Mesenchymal stem cell (in vitro differentiated cells and primary cell): ENCODE data around the gene AHSG. TPM values are rescaled to one million over a fixed set of nuclear protein-coding genes. Genes with fewer than 3 reads are reported as not detected.
A peak's percentile ranks its signal among the peaks of the same experiment; 100 is the strongest.

Source experiments
- DNase-seq: peaks from one replicate; pipeline ENCODE4 v3.0.0-alpha.2; 2013
- H2AFZ ChIP-seq: one replicate; pipeline ENCODE4 v1.6.1; 2013; ENCODE audit warnings: low read depth, mild to moderate bottlenecking, control low read depth, inconsistent platforms, low read length, moderate library complexity
- H2AK5ac ChIP-seq: 2 replicates; pipeline ENCODE4 v1.6.1; 2013; ENCODE audit warnings: low read length, moderate library complexity, mild to moderate bottlenecking, inconsistent platforms; ENCODE audit not compliant: severe bottlenecking
- H2BK120ac ChIP-seq: one replicate; pipeline ENCODE4 v1.6.1; 2013; ENCODE audit warnings: low read depth, mild to moderate bottlenecking, inconsistent platforms, low read length, moderate library complexity
- H2BK12ac ChIP-seq, 2 experiments: one replicate each; pipeline ENCODE4 v1.6.1; 2013; ENCODE audit warnings: inconsistent platforms in 2 of 2, low read length in 2 of 2, mild to moderate bottlenecking in 2 of 2, moderate library complexity in 2 of 2, control low read depth in 1 of 2
- H2BK15ac ChIP-seq: one replicate; pipeline ENCODE4 v1.6.1; 2013; ENCODE audit warnings: mild to moderate bottlenecking, low read depth, inconsistent platforms; ENCODE audit not compliant: poor library complexity, severe bottlenecking
- H2BK5ac ChIP-seq: 2 replicates; pipeline ENCODE4 v1.6.1; 2013; ENCODE audit warnings: low read depth, mild to moderate bottlenecking, low read length, control low read depth, inconsistent platforms; ENCODE audit not compliant: poor library complexity, severe bottlenecking
- H3K14ac ChIP-seq, 2 experiments: one replicate each; pipeline ENCODE4 v1.6.1; 2013; ENCODE audit warnings: inconsistent platforms in 2 of 2, low read length in 2 of 2, control low read depth in 1 of 2, mild to moderate bottlenecking in 1 of 2, moderate library complexity in 1 of 2
- H3K18ac ChIP-seq, 2 experiments: one replicate each; pipeline ENCODE4 v1.6.1; 2013; ENCODE audit warnings: inconsistent platforms in 2 of 2, low read length in 2 of 2, control low read depth in 1 of 2, low read depth in 1 of 2, mild to moderate bottlenecking in 1 of 2
- H3K23ac ChIP-seq, 2 experiments: one replicate each; pipeline ENCODE4 v1.6.1; 2013; ENCODE audit warnings: inconsistent platforms in 2 of 2, low read length in 2 of 2, mild to moderate bottlenecking in 2 of 2, moderate library complexity in 2 of 2, control low read depth in 1 of 2
- H3K27ac ChIP-seq: 2 replicates; pipeline ENCODE4 v1.5.1; 2013; ENCODE audit warnings: mild to moderate bottlenecking, moderate library complexity, low read length, control low read depth, inconsistent platforms; ENCODE audit not compliant: poor library complexity, severe bottlenecking
- H3K27me3 ChIP-seq, 2 experiments: 2 replicates each; pipeline versions ENCODE4 v1.6.1 to v1.7.0; 2013; ENCODE audit warnings: low read length in 2 of 2, mild to moderate bottlenecking in 2 of 2, moderate library complexity in 2 of 2, control low read depth in 1 of 2, inconsistent platforms in 1 of 2; ENCODE audit not compliant: control insufficient read depth in 1 of 2, insufficient read depth in 1 of 2
- H3K36me3 ChIP-seq, 2 experiments: 2 replicates each; pipeline versions ENCODE4 v1.6.1 to v1.7.0; 2013; ENCODE audit warnings: low read length in 2 of 2, control low read depth in 1 of 2, inconsistent platforms in 1 of 2, low read depth in 1 of 2, mild to moderate bottlenecking in 1 of 2; ENCODE audit not compliant: insufficient read depth in 2 of 2, control insufficient read depth in 1 of 2
- H3K4ac ChIP-seq, 2 experiments: one replicate each; pipeline ENCODE4 v1.6.1; 2013; ENCODE audit warnings: inconsistent platforms in 2 of 2, low read length in 2 of 2, mild to moderate bottlenecking in 2 of 2, moderate library complexity in 2 of 2, control low read depth in 1 of 2, low read depth in 1 of 2
- H3K4me1 ChIP-seq: 2 replicates; pipeline ENCODE4 v1.6.1; 2013; ENCODE audit warnings: low read depth, low read length, control low read depth; ENCODE audit not compliant: control insufficient read depth, insufficient read depth
- H3K4me2 ChIP-seq: 2 replicates; pipeline ENCODE4 v1.6.1; 2013; ENCODE audit warnings: low read length, mild to moderate bottlenecking, inconsistent platforms; ENCODE audit not compliant: poor library complexity, severe bottlenecking
- H3K4me3 ChIP-seq, 2 experiments: 2 replicates each; pipeline versions ENCODE4 v1.5.1 to v1.7.0; 2013; ENCODE audit warnings: low read length in 2 of 2, mild to moderate bottlenecking in 2 of 2, control low read depth in 1 of 2, low read depth in 1 of 2; ENCODE audit not compliant: insufficient read depth in 1 of 2
- H3K79me1 ChIP-seq: replicated peaks from 2 replicates; pipeline ENCODE4 v1.6.1; 2013; ENCODE audit warnings: mild to moderate bottlenecking, control low read depth, low read length, inconsistent platforms; ENCODE audit not compliant: poor library complexity, severe bottlenecking
- H3K9ac ChIP-seq: 2 replicates; pipeline ENCODE4 v1.7.0; 2013; ENCODE audit warnings: mild to moderate bottlenecking, low read length, moderate library complexity
- H3K9me3 ChIP-seq: 2 replicates; pipeline ENCODE4 v1.7.0; 2013; ENCODE audit warnings: mild to moderate bottlenecking, low read length; ENCODE audit not compliant: control insufficient read depth
- H4K8ac ChIP-seq: one replicate; pipeline ENCODE4 v1.6.1; 2013; ENCODE audit warnings: inconsistent platforms, mild to moderate bottlenecking, low read length, moderate library complexity
- H4K91ac ChIP-seq: one replicate; pipeline ENCODE4 v1.6.1; 2013; ENCODE audit warnings: mild to moderate bottlenecking, low read length, inconsistent platforms
- WGBS: methylation state at CpG from one replicate; pipeline ENCODE4 v1.1.7; 2013; ENCODE audit warnings: mixed read lengths; 5-methylcytosine and 5-hydroxymethylcytosine counted together
- polyA plus RNA-seq, 2 experiments: library from polyadenylated mRNA; stranded (reverse); fragments of 200-250 nt; gene quantifications; one replicate each; pipeline ENCODE4 v1.2.3, GENCODE V29; 2013

AHSG gene, protein sequence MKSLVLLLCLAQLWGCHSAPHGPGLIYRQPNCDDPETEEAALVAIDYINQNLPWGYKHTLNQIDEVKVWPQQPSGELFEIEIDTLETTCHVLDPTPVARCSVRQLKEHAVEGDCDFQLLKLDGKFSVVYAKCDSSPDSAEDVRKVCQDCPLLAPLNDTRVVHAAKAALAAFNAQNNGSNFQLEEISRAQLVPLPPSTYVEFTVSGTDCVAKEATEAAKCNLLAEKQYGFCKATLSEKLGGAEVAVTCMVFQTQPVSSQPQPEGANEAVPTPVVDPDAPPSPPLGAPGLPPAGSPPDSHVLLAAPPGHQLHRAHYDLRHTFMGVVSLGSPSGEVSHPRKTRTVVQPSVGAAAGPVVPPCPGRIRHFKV
- polyA plus RNA-seq (2013, experiment 1 of 2), result not detected
- polyA plus RNA-seq (2013, experiment 2 of 2), result not detected

- H3K9ac ChIP-seq, result no peak within 1 kb of the TSS
- H3K14ac ChIP-seq, result no peak within 1 kb of the TSS
- no peak within 1 kb of the TSS for H3K27ac ChIP-seq
- H4K91ac ChIP-seq, result no peak within 1 kb of the TSS
- H3K79me1 ChIP-seq, result peaks cover 2% of the 10 kb centered on the region
- peak within 1 kb of the TSS in 1 of 2 experiments; percentile 49 for H3K23ac ChIP-seq
- no peak for DNase-seq
- no peak within 1 kb of the TSS for H3K4me2 ChIP-seq
- H3K9me3 ChIP-seq, result no peaks in the 10 kb centered on the region
- H4K8ac ChIP-seq, result no peak within 1 kb of the TSS
- H2BK5ac ChIP-seq, result no peak within 1 kb of the TSS
- H3K36me3 ChIP-seq, result no peaks in the 10 kb centered on the region
- H2BK15ac ChIP-seq, result no peak within 1 kb of the TSS
- H3K4me1 ChIP-seq, result peaks cover 7% of the 10 kb centered on the region
- H2BK12ac ChIP-seq, result no peak within 1 kb of the TSS
- H3K18ac ChIP-seq, result no peak within 1 kb of the TSS
- H3K4ac ChIP-seq, result no peak within 1 kb of the TSS
- H3K27me3 ChIP-seq, result peaks cover 27 to 41% of the 10 kb centered on the region in 2 experiments
- H3K4me3 ChIP-seq, result no peak within 1 kb of the TSS
- H2AFZ ChIP-seq, result no peak within 1 kb of the TSS
- 77% methylated on average over 5 of the region's 7 CpGs for WGBS
- no peak within 1 kb of the TSS for H2BK120ac ChIP-seq
- H2AK5ac ChIP-seq, result no peak within 1 kb of the TSS
Observed at GRCh38 chr3:186612721-186613636, at the start of gene AHSG. TSS of gene AHSG (plus strand) at chr3:186613060. CDS start at chr3:186613142, 82 bp downstream.

GRCh38 chr3:186564586-186564985, 48.3 kb upstream of the AHSG start:
- H3K9me3 ChIP-seq, result no peaks in the 10 kb centered on the region
- no peak overlapping the region for H2AFZ ChIP-seq
- no peak overlapping the region for H3K23ac ChIP-seq
- no peak overlapping the region for H4K91ac ChIP-seq
- no peak overlapping the region for H2BK5ac ChIP-seq
- H3K27me3 ChIP-seq, result no peaks in the 10 kb centered on the region
- no peak overlapping the region for H2BK15ac ChIP-seq
- H3K4me2 ChIP-seq, result no peak overlapping the region
- no peak overlapping the region for H2AK5ac ChIP-seq
- H3K79me1 ChIP-seq, result peaks cover 32% of the 10 kb centered on the region
- no peak overlapping the region for H3K4ac ChIP-seq
- H2BK120ac ChIP-seq, result no peak overlapping the region
- H3K9ac ChIP-seq, result no peak overlapping the region
- no peak overlapping the region for H3K18ac ChIP-seq
- no peak overlapping the region for H3K14ac ChIP-seq
- no peak overlapping the region for H3K27ac ChIP-seq
- H3K4me1 ChIP-seq, result peaks cover 7% of the 10 kb centered on the region
- H4K8ac ChIP-seq, result no peak overlapping the region
- no peak overlapping the region for H2BK12ac ChIP-seq
- H3K36me3 ChIP-seq, result peaks cover 3 to 27% of the 10 kb centered on the region in 2 experiments
- no peak for DNase-seq
- H3K4me3 ChIP-seq, result no peak overlapping the region

DNA sequence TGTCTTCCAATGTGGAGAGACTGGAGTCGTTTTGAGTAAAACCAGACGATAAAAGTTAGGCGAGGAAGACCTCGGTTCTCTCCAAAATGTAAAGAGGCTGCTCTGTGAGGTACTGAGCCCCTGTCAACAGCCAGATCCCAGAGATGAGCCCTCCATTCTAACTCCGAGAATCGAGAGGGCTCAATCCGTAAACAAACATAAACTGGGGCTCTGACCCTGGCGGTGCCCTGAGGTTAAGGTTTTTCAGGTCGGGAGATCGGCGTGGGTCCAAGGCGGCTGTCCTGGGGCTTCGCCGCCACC, 46.1 kb upstream of the AHSG start:
- peak overlapping the region; percentile 95 for H3K9ac ChIP-seq
- H3K4me1 ChIP-seq, result peaks cover 11% of the 10 kb centered on the region
- peak overlapping the region; percentile 42 for H2BK120ac ChIP-seq
- DNase-seq, result no peak
- H2AK5ac ChIP-seq, result no peak overlapping the region
- H2BK5ac ChIP-seq, result no peak overlapping the region
- H3K4me2 ChIP-seq, result peak overlapping the region; percentile 90
- peak overlapping the region in 1 of 2 experiments; percentile 24 for H3K4ac ChIP-seq
- H3K4me3 ChIP-seq, result peak overlapping the region; percentile 94 to 95
- H3K14ac ChIP-seq, result peak overlapping the region; percentile 80 to 99
- WGBS, result 0% methylated on average over 14 of the region's 14 CpGs
- H2BK12ac ChIP-seq, result no peak overlapping the region
- peaks cover 3 to 22% of the 10 kb centered on the region in 2 experiments for H3K36me3 ChIP-seq
- peak overlapping the region; percentile 98 for H4K8ac ChIP-seq
- peak overlapping the region in 1 of 2 experiments; percentile 79 for H3K23ac ChIP-seq
- H4K91ac ChIP-seq, result peak overlapping the region; percentile 70
- no peak overlapping the region for H2BK15ac ChIP-seq
- peak overlapping the region; percentile 87 to 94 for H3K18ac ChIP-seq
- peak overlapping the region; percentile 64 for H3K27ac ChIP-seq
- H3K79me1 ChIP-seq, result peaks cover 33% of the 10 kb centered on the region
- no peaks in the 10 kb centered on the region for H3K9me3 ChIP-seq
- no peaks in the 10 kb centered on the region for H3K27me3 ChIP-seq
- peak overlapping the region; percentile 98 for H2AFZ ChIP-seq
